GM12873 (cell line): ENCODE results near the gene PJA2.

Experiments used
- CTCF ChIP-seq: IDR thresholded peaks from 2 replicates; pipeline ENCODE4 v1.5.1; 2012; ENCODE audit warnings: low read depth, mild to moderate bottlenecking, moderate library complexity, low read length, control low read depth; ENCODE audit not compliant: insufficient read depth; ENCODE audit errors: missing control alignments

PJA2 gene

DNA sequence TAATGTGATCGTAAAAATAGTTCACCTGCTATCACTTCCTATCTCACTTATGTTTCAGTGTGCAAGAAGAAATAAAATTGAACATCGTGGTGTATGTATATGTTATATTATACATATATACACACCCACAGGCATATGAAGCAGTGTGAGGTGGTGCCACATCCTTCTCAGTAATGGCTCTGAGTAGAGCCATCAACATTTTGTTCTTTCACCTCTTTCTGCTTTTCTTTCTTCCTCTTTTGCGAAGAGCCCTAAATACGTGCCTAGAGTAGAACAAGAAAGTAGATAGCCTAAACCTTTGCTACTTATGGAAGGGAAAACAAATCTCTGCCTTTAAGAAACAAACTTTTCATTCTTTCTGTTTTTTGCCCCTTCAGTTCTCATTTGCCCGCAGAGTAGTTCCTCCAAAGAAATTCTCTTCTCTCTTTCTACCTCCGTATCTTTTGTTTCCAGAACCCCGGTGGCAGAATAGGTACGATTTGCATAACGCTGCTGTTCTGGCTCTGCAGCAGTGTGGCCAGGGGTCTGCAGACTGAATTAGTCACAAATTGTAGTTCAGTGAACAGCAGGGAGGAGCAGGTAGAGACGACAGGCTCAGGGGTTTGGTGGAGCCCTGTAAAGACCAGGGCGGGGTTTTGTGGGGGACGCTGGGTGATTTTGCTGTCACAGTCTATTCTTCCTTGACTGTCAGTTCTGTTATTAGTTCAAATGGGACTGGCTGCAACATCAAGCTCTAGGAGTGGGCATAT is 40.5 kb upstream of the PJA2 start:
- TF ChIP-seq CTCF, result no peak

DNA sequence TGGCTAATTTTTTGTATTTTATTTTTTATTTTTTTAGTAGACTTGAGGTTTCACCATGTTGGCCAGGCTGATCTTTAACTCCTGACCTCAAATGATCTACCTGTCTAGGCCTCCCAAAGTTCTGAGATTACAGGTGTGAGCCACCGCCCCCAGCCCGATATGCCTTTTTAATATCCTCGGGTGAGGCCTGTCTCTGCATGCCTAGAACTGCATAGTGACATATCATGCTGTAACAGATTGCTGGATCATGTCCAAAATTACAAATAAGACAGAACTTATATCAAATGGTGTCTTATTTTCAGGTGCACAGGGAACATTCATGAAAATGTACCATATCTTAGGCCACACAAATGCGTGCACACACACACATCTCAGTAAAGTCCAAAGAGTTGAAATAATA is 39.1 kb upstream of the PJA2 start:
- TF ChIP-seq CTCF, result no peak

DNA sequence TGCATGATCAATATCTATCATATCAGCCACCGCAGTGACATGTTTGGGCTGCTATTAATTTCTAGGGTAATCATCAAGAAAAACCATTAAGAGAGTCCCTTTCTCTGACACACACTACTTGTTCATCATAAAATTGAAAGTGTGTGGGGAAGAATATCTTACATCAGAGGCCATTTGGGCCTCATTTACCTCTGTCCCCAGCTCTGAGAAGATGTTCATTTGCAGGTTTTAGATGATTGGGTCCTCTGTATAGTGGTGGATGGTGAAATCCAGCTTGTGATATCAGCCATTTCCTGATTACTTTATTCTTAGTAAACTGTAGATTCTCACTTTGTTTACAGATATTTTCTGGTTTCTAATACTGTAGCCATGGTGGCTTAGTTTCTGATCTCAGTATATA is 29.8 kb upstream of the PJA2 start:
- TF ChIP-seq CTCF, result no peak

DNA sequence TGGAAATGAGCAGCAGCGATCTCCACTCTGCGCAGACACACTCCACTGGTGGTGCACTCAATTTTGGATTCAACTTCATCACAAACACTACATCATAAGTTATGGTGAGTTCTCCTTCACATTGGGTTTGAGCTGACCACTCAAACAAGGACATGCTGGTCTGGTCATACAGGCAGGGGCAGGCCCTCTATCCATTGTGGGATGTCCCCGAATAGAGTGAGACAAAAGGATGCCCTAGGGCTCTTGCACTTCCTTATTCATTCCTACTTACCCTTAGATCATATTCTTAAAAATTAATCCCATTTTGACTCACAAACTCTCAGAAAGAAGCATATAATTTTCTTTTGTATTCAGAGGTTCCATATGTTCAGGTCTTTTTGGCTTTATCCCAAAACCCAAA is 16.3 kb upstream of the PJA2 start:
- no peak for TF ChIP-seq CTCF

DNA sequence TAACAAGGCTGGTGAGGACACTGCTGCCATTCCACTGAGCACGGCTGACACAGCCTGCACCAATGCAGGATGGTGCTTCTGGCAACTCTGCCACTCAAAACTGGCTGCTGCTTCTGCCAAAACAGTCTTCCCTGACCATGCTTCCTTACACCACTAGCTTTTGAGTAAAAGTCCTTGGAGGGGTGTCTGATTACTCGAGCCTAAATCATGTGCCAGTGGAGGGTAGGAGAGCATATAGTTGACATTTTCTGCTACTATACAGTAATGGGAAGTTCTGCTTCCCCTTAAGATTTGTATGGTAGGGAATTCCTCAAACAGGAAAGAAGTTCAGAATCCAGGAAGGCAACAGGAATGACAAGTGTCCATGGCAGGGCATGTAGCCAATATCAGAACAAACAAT is 12.2 kb upstream of the PJA2 start:
- TF ChIP-seq CTCF, result no peak

GRCh38 chr5:109418712-109419352 is 9.1 kb upstream of the PJA2 start:
- TF ChIP-seq CTCF, result no peak

- no peak for TF ChIP-seq CTCF
Observed at GRCh38 chr5:109416882-109417281, 7.1 kb upstream of the PJA2 start.
